Caco-2 (cell line): ENCODE data around the gene CCRL2. TPM values are rescaled to one million over a fixed set of nuclear protein-coding genes. Genes with fewer than 3 reads are reported as not detected.

Experiments used
- BruUV-seq: library from RNA; stranded (reverse); fragments of 400-500 nt; replicated peaks from 2 replicates; lab custom pipeline; 2021; lab: Mats Ljungman, UMichigan
- CTCF ChIA-PET: fragments of 300-600 bp; sonication (Branson Sonifier 250); formaldehyde crosslinking; loops from one replicate; lab custom pipeline; 2022; ENCODE audit warnings: antibody characterized with exemption; lab: Charles Lee
- POLR2A ChIA-PET: fragments of 300-600 bp; sonication (Branson Sonifier 250); formaldehyde crosslinking; loops from one replicate; lab custom pipeline; 2022; ENCODE audit warnings: antibody characterized with exemption; lab: Charles Lee
- DNase-seq, 2 experiments: peaks; one replicate each; pipeline versions ENCODE4 v3.0.0 to v3.0.0-alpha.2; 2020 to 2022
- H3K27me3 ChIP-seq: replicated peaks from 2 replicates; pipeline ENCODE4 v1.6.0; 2011; ENCODE audit warnings: low read length; ENCODE audit not compliant: control insufficient read depth, insufficient read depth
- H3K36me3 ChIP-seq: 2 replicates; pipeline ENCODE4 v1.5.1; 2011; ENCODE audit warnings: low read length; ENCODE audit not compliant: control insufficient read depth, insufficient read depth
- H3K4me1 ChIP-seq: fragments of 250-450 bp; sonication (Bioruptor Pico); 2 replicates; pipeline ENCODE4 v1.5.1; 2020; ENCODE audit warnings: mild to moderate bottlenecking
- H3K4me3 ChIP-seq: 2 replicates; pipeline ENCODE4 v1.5.1; 2011; ENCODE audit warnings: low read depth, mild to moderate bottlenecking, control low read depth, low read length
- H3K9me3 ChIP-seq: fragments of 250-450 bp; sonication (Bioruptor Pico); 2 replicates; pipeline ENCODE4 v1.5.1; 2020; ENCODE audit warnings: mild to moderate bottlenecking, moderate library complexity
- H3K27ac Mint-ChIP-seq: one replicate; pipeline ENCODE4 v1.8.0; 2022; ENCODE audit warnings: mixed read lengths; ENCODE audit not compliant: unreplicated experiment
- H3K27me3 Mint-ChIP-seq: one replicate; pipeline ENCODE4 v1.8.0; 2022; ENCODE audit warnings: mixed read lengths; ENCODE audit not compliant: insufficient read depth, unreplicated experiment
- H3K36me3 Mint-ChIP-seq: one replicate; pipeline ENCODE4 v1.8.0; 2022; ENCODE audit warnings: mild to moderate bottlenecking, mixed read lengths; ENCODE audit not compliant: insufficient read depth, unreplicated experiment
- H3K4me1 Mint-ChIP-seq: one replicate; pipeline ENCODE4 v1.8.0; 2022; ENCODE audit warnings: low read depth, mixed read lengths; ENCODE audit not compliant: unreplicated experiment
- H3K4me3 Mint-ChIP-seq: one replicate; pipeline ENCODE4 v1.8.0; 2022; ENCODE audit warnings: mild to moderate bottlenecking, moderate library complexity, mixed read lengths; ENCODE audit not compliant: unreplicated experiment
- H3K9me3 Mint-ChIP-seq: one replicate; pipeline ENCODE4 v1.8.0; 2022; ENCODE audit warnings: mixed read lengths; ENCODE audit not compliant: unreplicated experiment
- intact Hi-C: fragments of 100-400 bp; cut with micrococcal nuclease; formaldehyde crosslinking; loops from one replicate; pipeline ENCODE4 v1.10.0; 2022; ENCODE audit not compliant: unreplicated experiment
- total RNA-seq: library from RNA; stranded (reverse); gene quantifications from 2 replicates; pipeline ENCODE4 v1.2.3, GENCODE V29; 2022
- TF ChIP-seq, protein P1 (sequence below), 2 experiments: fragments of 200-600 bp in 1 of 2; IDR thresholded peaks; 1 replicate in 1 of 2; 2 replicates in 1 of 2; pipeline versions ENCODE4 v1.5.1 to v1.8.0; 2011 to 2022; ENCODE audit warnings: antibody characterized with exemption in 1 of 2, control low read depth in 1 of 2, inconsistent platforms in 1 of 2, low read depth in 1 of 2, low read length in 1 of 2, mild to moderate bottlenecking in 1 of 2, moderate library complexity in 1 of 2; ENCODE audit not compliant: insufficient read depth in 1 of 2, severe bottlenecking in 1 of 2, unreplicated experiment in 1 of 2

The CCRL2 gene
- total RNA-seq, 1 experiment from 2014 or later: 1.0 TPM

DNA sequence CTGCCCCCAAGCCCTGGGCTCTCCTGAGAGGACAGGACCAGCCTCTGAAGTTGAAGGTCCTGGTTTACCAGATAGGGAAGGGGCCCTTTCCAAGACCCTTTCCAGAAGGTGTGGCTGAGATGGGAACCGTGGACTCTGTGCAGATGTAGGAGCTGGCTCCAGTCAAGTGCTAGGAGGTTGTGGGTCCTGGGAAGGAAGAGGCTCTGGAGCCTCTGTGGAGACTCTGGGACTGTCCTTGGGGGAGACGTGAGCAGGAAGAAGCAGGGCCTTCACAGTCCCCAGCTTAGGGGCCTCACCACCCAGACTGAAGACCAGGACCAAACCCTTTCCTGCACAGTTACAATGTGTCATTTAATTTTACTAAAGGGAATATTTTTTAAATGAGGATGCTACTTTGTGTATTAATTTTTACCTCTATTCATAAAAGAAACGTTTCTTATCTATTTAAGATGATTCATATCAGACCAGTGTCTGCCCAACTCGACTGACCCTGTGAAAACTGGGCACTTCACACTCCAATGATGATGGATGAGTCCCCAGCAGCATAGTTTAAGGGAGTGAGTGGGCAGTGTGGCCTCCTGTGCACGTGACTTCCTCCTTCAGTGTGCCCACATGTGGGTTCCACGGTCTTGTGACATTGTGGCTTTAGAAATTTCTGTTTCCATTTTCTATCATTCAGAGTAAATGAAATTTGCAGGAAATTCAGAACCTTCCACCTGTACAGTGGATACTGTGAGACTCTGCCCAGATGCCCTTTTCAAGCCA lies 11.1 kb upstream of the CCRL2 start:
- Mint-ChIP-seq H3K4me1 (peaks cover 24% of the 10 kb centered on the region), H3K27me3 (no peaks in the 10 kb centered on the region), H3K36me3 (peaks cover 5% of the 10 kb centered on the region), H3K9me3 (no peaks in the 10 kb centered on the region), H3K27ac (no peak overlapping the region), H3K4me3 (no peak overlapping the region)
- ChIA-PET CTCF (no interaction called here), POLR2A (no interaction called here)
- Histone ChIP-seq H3K4me3 (no peak overlapping the region), H3K4me1 (peaks cover 8% of the 10 kb centered on the region), H3K27me3 (no peaks in the 10 kb centered on the region), H3K9me3 (no peaks in the 10 kb centered on the region), H3K36me3 (no peaks in the 10 kb centered on the region)
- TF ChIP-seq, protein P1, sequence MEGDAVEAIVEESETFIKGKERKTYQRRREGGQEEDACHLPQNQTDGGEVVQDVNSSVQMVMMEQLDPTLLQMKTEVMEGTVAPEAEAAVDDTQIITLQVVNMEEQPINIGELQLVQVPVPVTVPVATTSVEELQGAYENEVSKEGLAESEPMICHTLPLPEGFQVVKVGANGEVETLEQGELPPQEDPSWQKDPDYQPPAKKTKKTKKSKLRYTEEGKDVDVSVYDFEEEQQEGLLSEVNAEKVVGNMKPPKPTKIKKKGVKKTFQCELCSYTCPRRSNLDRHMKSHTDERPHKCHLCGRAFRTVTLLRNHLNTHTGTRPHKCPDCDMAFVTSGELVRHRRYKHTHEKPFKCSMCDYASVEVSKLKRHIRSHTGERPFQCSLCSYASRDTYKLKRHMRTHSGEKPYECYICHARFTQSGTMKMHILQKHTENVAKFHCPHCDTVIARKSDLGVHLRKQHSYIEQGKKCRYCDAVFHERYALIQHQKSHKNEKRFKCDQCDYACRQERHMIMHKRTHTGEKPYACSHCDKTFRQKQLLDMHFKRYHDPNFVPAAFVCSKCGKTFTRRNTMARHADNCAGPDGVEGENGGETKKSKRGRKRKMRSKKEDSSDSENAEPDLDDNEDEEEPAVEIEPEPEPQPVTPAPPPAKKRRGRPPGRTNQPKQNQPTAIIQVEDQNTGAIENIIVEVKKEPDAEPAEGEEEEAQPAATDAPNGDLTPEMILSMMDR (IDR thresholded peaks at IDR 0.05; ENCODE audit: insufficient read depth in 1 of 2, low read depth in 1 of 2, low read length in 1 of 2, severe bottlenecking in 1 of 2, unreplicated experiment in 1 of 2): no peak
- no peak for DNase-seq
- intact Hi-C loops: no loop called here
- no TSS peak for BruUV-seq

DNA sequence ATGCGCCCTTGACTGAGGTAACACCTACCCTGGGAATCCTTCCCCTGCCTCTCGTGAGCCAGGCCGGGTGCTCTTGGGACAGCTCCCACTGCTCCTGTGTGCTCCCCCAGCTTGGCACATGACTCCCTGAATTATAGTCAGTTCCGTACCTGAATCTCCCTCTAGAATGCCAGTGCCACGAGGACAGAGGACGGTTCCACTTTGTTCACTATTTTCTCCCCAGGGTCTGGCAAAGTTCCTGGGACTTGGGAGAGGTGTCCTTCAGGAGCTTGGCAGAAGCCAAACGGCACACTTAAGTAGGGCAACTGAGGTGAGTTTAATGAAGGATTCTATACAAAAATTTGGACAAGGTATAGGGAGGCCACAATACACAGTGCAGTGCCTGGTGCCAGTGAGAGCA lies 9.9 kb upstream of the CCRL2 start:
- no peak overlapping the region for H3K4me3 ChIP-seq
- no peak for DNase-seq
- no peaks in the 10 kb centered on the region for H3K9me3 ChIP-seq
- no peak overlapping the region for H3K4me3 Mint-ChIP-seq
- peaks cover 24% of the 10 kb centered on the region for H3K4me1 Mint-ChIP-seq
- intact Hi-C loops: no loop called here
- no peaks in the 10 kb centered on the region for H3K27me3 ChIP-seq
- H3K27ac Mint-ChIP-seq: no peak overlapping the region
- peaks cover 8% of the 10 kb centered on the region for H3K4me1 ChIP-seq
- peaks cover 5% of the 10 kb centered on the region for H3K36me3 Mint-ChIP-seq
- no peaks in the 10 kb centered on the region for H3K36me3 ChIP-seq
- ChIA-PET POLR2A (no interaction called here), CTCF (no interaction called here)
- H3K9me3 Mint-ChIP-seq: no peaks in the 10 kb centered on the region
- TF ChIP-seq, protein P1 (IDR thresholded peaks at IDR 0.05; ENCODE audit: insufficient read depth in 1 of 2, low read depth in 1 of 2, low read length in 1 of 2, severe bottlenecking in 1 of 2, unreplicated experiment in 1 of 2): no peak
- no peaks in the 10 kb centered on the region for H3K27me3 Mint-ChIP-seq
- BruUV-seq: no TSS peak

DNA sequence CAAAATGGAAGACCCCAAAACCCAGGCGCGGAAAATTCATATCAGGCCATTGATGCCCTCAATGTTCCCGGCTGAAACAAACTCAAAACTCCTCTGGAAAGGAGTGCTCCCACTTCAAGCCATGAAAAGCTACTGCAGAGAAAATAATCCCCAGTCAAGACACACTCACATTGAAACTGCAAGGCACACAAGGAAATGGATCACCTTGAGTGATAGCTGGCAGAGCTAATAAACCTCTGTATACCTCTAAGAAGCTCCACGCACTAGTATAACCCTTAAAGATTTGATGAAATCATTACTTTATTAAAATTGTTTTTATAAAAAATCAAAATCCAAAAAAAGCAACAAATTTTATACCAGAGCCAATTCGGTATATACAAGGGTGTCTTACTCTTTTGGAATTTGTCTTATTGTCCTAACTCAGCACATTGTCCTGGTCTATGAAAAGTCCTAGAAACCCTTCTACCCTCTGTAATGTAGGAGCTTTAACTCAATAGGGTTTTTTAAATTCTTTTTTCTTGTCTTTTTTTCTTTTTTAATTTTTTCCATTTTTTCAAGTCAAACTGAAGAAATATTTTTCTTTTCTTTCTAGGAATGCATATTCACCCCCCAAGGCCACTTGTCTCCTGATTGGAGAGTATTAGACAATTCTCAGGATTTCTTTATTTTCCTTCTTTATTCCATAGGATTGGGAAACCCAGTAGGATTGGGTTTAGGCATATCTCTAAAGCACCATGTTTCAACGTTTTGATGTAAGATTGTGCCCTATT lies 8.7 kb upstream of the CCRL2 start:
- TF ChIP-seq, protein P1 (IDR thresholded peaks at IDR 0.05; ENCODE audit: insufficient read depth in 1 of 2, low read depth in 1 of 2, low read length in 1 of 2, severe bottlenecking in 1 of 2, unreplicated experiment in 1 of 2): no peak
- Histone ChIP-seq H3K4me1 (peaks cover 5% of the 10 kb centered on the region), H3K36me3 (no peaks in the 10 kb centered on the region), H3K9me3 (no peaks in the 10 kb centered on the region), H3K4me3 (no peak overlapping the region), H3K27me3 (no peaks in the 10 kb centered on the region)
- Mint-ChIP-seq H3K36me3 (peaks cover 5% of the 10 kb centered on the region), H3K27me3 (no peaks in the 10 kb centered on the region), H3K4me1 (peaks cover 16% of the 10 kb centered on the region), H3K4me3 (no peak overlapping the region), H3K27ac (no peak overlapping the region), H3K9me3 (no peaks in the 10 kb centered on the region)
- intact Hi-C loops: no loop called here
- no peak for DNase-seq
- BruUV-seq: no TSS peak
- ChIA-PET CTCF (no interaction called here), POLR2A (no interaction called here)
